Measurements from ENCODE around the gene MAD1L1. TPM values are rescaled to one million over a fixed set of nuclear protein-coding genes. Genes with fewer than 3 reads are reported as not detected.
A peak's percentile ranks its signal among the peaks of the same experiment; 100 is the strongest.

MAD1L1 gene
- total and polyA plus RNA-seq, 10 donors: 47.3 to 118 (median 68.2) TPM

GRCh38 chr7:1941464-1942242, 291.1 kb downstream of the MAD1L1 start:
- H3K27ac ChIP-seq: peak overlapping the region in 3 of 8 donors; percentile 88 to 97 (median 88)
- no peaks in the 10 kb centered on the region for H3K9me3 ChIP-seq
- H3K4me1 ChIP-seq: peaks cover 14 to 94% (median 58%) of the 10 kb centered on the region in 6 donors
- H3K36me3 ChIP-seq: peaks cover 0 to 20% (median under 1%) of the 10 kb centered on the region in 6 donors
- 68 to 83% (median 77%) methylated on average over 25 to 30 of the region's 30 CpGs for WGBS, 5 donors
- intact Hi-C loops (cut with DNase I; ENCODE audit: low total_unique reads): no loop called here
- peak; percentile 82 for DNase-seq
- H3K27me3 ChIP-seq (replicated peaks in 1 of 7): no peaks in the 10 kb centered on the region
- TF ChIP-seq POLR2A (IDR thresholded peaks at IDR 0.05): no peak
- H3K4me3 ChIP-seq: no peak overlapping the region

- intact Hi-C loops (cut with DNase I; ENCODE audit: low total_unique reads): no loop called here
- Histone ChIP-seq H3K27ac (peak overlapping the region; percentile 77 to 97 (median 86)), H3K9me3 (no peaks in the 10 kb centered on the region), H3K4me3 (peak overlapping the region in 6 of 8 donors; percentile 49 to 80 (median 50)), H3K27me3 (replicated peaks in 1 of 7) (no peaks in the 10 kb centered on the region), H3K4me1 (peaks cover 14 to 94% (median 57%) of the 10 kb centered on the region in 6 donors), H3K36me3 (peaks cover 0 to 20% (median 9%) of the 10 kb centered on the region in 6 donors)
- WGBS, 5 donors: 51 to 74% (median 61%) methylated on average over 15 to 16 of the region's 16 CpGs
- DNase-seq: peak; percentile 82
- TF ChIP-seq CTCF (IDR thresholded peaks at IDR 0.05 in 8 of 11, conservative IDR thresholded peaks at IDR 0.05 in 3 of 11): no peak
- TF ChIP-seq POLR2AphosphoS5 (IDR thresholded peaks at IDR 0.05): no peak
- no peak for TF ChIP-seq POLR2A (IDR thresholded peaks at IDR 0.05)
These were observed 291.9 kb downstream of the MAD1L1 start for GRCh38 chr7:1940863-1941262.

- WGBS, 5 donors: 5 to 18% (median 14%) methylated on average over 19 to 21 of the region's 21 CpGs
- peak overlapping the region; percentile 77 to 97 (median 86) for H3K27ac ChIP-seq
- DNase-seq: peak; percentile 97
- intact Hi-C loops (cut with DNase I; ENCODE audit: low total_unique reads): no loop called here
- no peaks in the 10 kb centered on the region for H3K27me3 ChIP-seq (replicated peaks in 1 of 7)
- TF ChIP-seq POLR2A (IDR thresholded peaks at IDR 0.05) (peak in 2 of 3 donors; percentile 35 to 37), POLR2AphosphoS5 (IDR thresholded peaks at IDR 0.05) (peak; percentile 87 to 93 (median 92)), CTCF (IDR thresholded peaks at IDR 0.05 in 8 of 11, conservative IDR thresholded peaks at IDR 0.05 in 3 of 11) (peak in 2 of 11 experiments; percentile 7 to 32)
- peaks cover 0 to 20% (median 12%) of the 10 kb centered on the region in 6 donors for H3K36me3 ChIP-seq
- no peaks in the 10 kb centered on the region for H3K9me3 ChIP-seq
- peak overlapping the region; percentile 21 to 80 (median 50) for H3K4me3 ChIP-seq
- peaks cover 14 to 94% (median 56%) of the 10 kb centered on the region in 6 donors for H3K4me1 ChIP-seq
These were observed 292.4 kb downstream of the MAD1L1 start for GRCh38 chr7:1940402-1940786.

GRCh38 chr7:1939434-1940401, 293.0 kb downstream of the MAD1L1 start:
- H3K27ac ChIP-seq: peak overlapping the region; percentile 77 to 97 (median 86)
- 25 to 53% (median 45%) methylated on average over 20 to 28 of the region's 28 CpGs for WGBS, 5 donors
- peak; percentile 85 for DNase-seq

More at GRCh38 chr7:1939434-1940401, 293.0 kb downstream of the MAD1L1 start:
- intact Hi-C loops (cut with DNase I; ENCODE audit: low total_unique reads): no loop called here
- H3K9me3 ChIP-seq: no peaks in the 10 kb centered on the region
- peaks cover 0 to 25% (median 15%) of the 10 kb centered on the region in 6 donors for H3K36me3 ChIP-seq
- peaks cover 14 to 93% (median 57%) of the 10 kb centered on the region in 6 donors for H3K4me1 ChIP-seq
- no peaks in the 10 kb centered on the region for H3K27me3 ChIP-seq (replicated peaks in 1 of 7)
- peak overlapping the region; percentile 21 to 80 (median 50) for H3K4me3 ChIP-seq
- TF ChIP-seq POLR2A (IDR thresholded peaks at IDR 0.05): no peak
- no peak for TF ChIP-seq POLR2AphosphoS5 (IDR thresholded peaks at IDR 0.05)
- TF ChIP-seq CTCF (IDR thresholded peaks at IDR 0.05 in 8 of 11, conservative IDR thresholded peaks at IDR 0.05 in 3 of 11): no peak
